Measurements from ENCODE around the gene CTSS. TPM values are rescaled to one million over a fixed set of nuclear protein-coding genes. Genes with fewer than 3 reads are reported as not detected.

CTSS gene
- 15.2 to 22.5 TPM (median 15.6 TPM) in 5 replicates for total RNA-seq (2022; extraction: Qiagen RNA extraction; ENCODE audit: low read depth)

DNA sequence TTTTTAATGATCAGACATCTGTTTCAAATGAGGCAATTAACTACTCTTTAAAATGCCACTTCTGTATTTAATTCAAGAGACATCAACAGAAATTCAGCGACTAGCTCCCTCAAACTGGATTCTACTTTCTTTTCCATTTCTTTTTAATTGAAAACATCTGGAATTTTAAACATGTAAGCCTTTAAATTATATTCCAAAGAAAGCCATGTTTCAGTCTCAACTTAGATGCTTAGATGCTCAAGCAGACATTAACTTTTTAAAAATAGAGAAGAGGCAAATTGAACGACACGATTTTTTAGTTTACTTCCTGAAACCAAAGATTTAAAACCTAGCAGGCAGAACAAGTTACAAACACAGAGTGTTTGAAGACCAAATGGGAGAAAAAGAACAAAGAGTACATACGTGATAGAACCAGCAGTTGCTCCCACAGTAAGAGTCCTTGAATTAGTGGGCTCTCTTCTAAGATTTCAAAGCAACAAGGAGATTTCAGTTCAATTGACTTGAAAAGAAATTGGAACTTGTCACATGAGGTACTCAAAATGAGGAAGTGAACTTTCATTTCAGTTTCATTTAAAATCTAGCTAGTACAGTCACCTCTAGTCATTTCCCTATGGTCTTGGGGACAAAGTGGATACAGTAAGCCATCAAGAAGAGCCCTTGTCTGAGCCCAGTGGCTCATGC lies at the start of gene CTSS:
Gene CTSS, minus strand, starts transcription at position 483 of the 681 bp plus-strand sequence. CDS start 1,015 bp downstream, outside the sequence.

GRCh38 chr1:150808121-150808520 lies 42.5 kb upstream of the CTSS start, which contains the start of gene CTSK:
TSS of gene CTSK (minus strand) at chr1:150808260. CDS start at chr1:150806805, 1,455 bp downstream.

DNA sequence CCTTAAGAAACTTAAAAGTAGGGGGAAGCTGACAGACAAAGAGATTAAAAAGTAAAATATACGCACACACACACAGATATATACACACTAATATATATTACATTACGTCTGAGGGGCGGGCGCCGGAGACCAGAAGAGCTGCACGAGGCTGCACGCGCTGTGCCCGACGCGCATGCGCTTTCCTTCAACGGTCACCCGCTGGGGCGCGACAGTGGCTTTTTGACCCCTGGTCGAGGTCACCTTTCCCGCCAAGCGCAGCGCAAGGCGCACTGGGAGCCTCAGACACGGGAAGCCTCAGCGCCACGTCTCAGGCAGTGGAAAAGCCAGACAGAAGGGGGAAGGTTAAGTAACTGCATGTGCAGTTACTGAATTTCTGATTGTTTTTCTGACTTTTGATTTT lies 44.9 kb downstream of the CTSS start, which contains the start of gene HORMAD1:
Gene HORMAD1, minus strand, starts transcription at position 193 of the 400 bp plus-strand sequence. CDS start 1,390 bp downstream, outside the sequence.

DNA sequence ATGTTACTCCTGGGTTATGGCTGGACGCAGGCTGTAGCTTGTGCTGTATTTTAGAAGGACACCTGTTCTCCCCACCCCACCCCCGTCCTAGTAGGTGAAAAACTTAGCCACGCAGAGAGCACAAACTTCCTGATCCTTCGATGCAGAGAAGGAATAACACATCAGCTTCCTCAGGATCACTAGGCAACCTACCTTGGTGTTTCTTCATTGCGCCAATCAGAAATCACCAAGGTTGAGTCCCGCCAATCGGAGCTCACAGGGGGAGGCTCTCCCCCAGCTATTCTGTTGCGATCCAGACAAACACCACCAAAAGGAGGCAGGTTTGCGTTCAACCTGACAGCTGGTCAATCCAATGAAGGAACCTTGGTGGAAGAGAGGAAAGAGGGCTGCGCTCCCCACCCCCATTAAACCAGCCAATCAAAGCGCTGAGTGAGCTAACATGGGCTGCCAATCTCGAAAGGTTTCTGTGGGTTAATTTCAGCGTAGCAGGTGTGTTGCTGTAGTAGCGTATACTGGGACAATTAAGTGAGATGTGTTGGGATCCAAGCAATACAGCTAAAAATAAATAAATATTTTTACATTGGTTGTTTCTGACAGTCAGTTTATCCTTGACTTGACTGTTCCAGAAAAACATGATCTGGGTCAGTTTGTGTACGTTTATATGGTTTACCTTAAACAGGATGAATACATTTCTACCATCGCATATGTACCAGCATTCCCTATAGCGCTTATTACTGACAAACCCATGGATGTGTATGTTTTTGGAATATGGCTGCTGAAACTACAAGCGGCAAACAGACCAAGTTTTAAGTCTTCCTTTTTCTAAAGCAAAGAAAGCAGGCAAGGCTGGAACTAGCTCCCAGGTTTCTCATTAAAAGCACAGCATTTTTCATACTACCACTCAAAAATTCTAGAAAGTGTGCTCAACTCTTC lies 68.3 kb downstream of the CTSS start, which contains the start of gene GOLPH3L:
Gene GOLPH3L, minus strand, starts transcription at position 160 of the 933 bp plus-strand sequence. CDS start 2,316 bp downstream, outside the sequence.

Other genes with a start within 250 kb of the CTSS start
- 3.1 to 7.2 TPM (median 5.2 TPM) in 5 replicates for gene ADAMTSL4, start 216.4 kb downstream of the CTSS start, total RNA-seq (2022; extraction: Qiagen RNA extraction; ENCODE audit: low read depth)
- gene MCL1, start 186.2 kb downstream of the CTSS start, total RNA-seq (2022; extraction: Qiagen RNA extraction; ENCODE audit: low read depth): 195 to 266 TPM (median 252 TPM) in 5 replicates
- 130 to 149 TPM (median 131 TPM) in 5 replicates for gene ENSA, start 136.2 kb downstream of the CTSS start, total RNA-seq (2022; extraction: Qiagen RNA extraction; ENCODE audit: low read depth)
- gene GOLPH3L, start 68.6 kb downstream of the CTSS start, total RNA-seq (2022; extraction: Qiagen RNA extraction; ENCODE audit: low read depth): 10.4 to 15.6 TPM (median 14.4 TPM) in 5 replicates
- 6.2 to 10.6 TPM (median 9.7 TPM) in 5 replicates for gene HORMAD1, start 44.9 kb downstream of the CTSS start, total RNA-seq (2022; extraction: Qiagen RNA extraction; ENCODE audit: low read depth)
- 1.4 to 2.4 TPM (median 1.8 TPM) in 5 replicates for gene CTSK, start 42.5 kb upstream of the CTSS start, total RNA-seq (2022; extraction: Qiagen RNA extraction; ENCODE audit: low read depth)
- gene ARNT, start 110.8 kb upstream of the CTSS start, total RNA-seq (2022; extraction: Qiagen RNA extraction; ENCODE audit: low read depth): 8.0 to 15.0 TPM (median 12.5 TPM) in 5 replicates
- not detected in 5 replicates for gene CTXND2, start 121.4 kb upstream of the CTSS start, total RNA-seq (2022; extraction: Qiagen RNA extraction; ENCODE audit: low read depth)
- gene SETDB1, start 160.6 kb upstream of the CTSS start, total RNA-seq (2022; extraction: Qiagen RNA extraction; ENCODE audit: low read depth): 18.0 to 24.1 TPM (median 23.2 TPM) in 5 replicates
- 240 to 254 TPM (median 248 TPM) in 5 replicates for gene CERS2, start 209.1 kb upstream of the CTSS start, total RNA-seq (2022; extraction: Qiagen RNA extraction; ENCODE audit: low read depth)
- gene ANXA9, start 216.5 kb upstream of the CTSS start, total RNA-seq (2022; extraction: Qiagen RNA extraction; ENCODE audit: low read depth): 0.71 to 1.3 TPM (median 0.99 TPM) in 5 replicates
- gene MINDY1, start 241.1 kb upstream of the CTSS start, total RNA-seq (2022; extraction: Qiagen RNA extraction; ENCODE audit: low read depth): 2.6 to 3.6 TPM (median 3.5 TPM) in 5 replicates
- gene PRUNE1, start 242.7 kb upstream of the CTSS start, total RNA-seq (2022; extraction: Qiagen RNA extraction; ENCODE audit: low read depth): 10.8 to 15.9 TPM (median 14.0 TPM) in 5 replicates